GM12874 (cell line): Measurements from ENCODE around the gene GALNT18.

Experiments
- CTCF ChIP-seq: IDR thresholded peaks from 2 replicates; pipeline ENCODE4 v1.5.1; 2011; ENCODE audit warnings: low read depth, mild to moderate bottlenecking, control low read depth, low read length, moderate library complexity; ENCODE audit not compliant: insufficient read depth

GALNT18 gene

GRCh38 chr11:11413776-11414175, 208.0 kb downstream of the GALNT18 start:
- TF ChIP-seq CTCF = no peak

GRCh38 chr11:11411401-11411985, 210.3 kb downstream of the GALNT18 start:
- TF ChIP-seq CTCF = no peak

DNA sequence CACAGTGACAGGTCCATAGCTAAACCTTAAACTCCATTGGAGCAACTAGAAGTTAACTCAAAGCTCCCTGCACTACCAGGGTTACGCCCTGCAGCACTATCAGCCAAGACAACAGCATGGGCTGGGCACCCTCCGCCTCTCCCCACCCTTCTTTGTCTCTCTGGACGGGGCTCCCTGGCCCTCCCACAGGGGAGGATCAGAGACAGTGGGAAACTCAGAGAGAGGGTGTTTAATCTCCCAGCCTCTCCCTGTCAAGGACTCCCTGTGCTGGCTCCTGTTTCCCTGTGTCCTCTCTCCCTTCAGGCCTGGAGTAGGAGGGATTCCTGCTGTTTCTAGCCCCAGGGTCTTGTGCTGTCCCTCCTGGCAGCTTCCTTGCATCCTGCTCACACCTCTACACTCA, 211.9 kb downstream of the GALNT18 start:
- TF ChIP-seq CTCF = no peak

GRCh38 chr11:11409224-11409623, 212.6 kb downstream of the GALNT18 start:
- no peak for TF ChIP-seq CTCF

DNA sequence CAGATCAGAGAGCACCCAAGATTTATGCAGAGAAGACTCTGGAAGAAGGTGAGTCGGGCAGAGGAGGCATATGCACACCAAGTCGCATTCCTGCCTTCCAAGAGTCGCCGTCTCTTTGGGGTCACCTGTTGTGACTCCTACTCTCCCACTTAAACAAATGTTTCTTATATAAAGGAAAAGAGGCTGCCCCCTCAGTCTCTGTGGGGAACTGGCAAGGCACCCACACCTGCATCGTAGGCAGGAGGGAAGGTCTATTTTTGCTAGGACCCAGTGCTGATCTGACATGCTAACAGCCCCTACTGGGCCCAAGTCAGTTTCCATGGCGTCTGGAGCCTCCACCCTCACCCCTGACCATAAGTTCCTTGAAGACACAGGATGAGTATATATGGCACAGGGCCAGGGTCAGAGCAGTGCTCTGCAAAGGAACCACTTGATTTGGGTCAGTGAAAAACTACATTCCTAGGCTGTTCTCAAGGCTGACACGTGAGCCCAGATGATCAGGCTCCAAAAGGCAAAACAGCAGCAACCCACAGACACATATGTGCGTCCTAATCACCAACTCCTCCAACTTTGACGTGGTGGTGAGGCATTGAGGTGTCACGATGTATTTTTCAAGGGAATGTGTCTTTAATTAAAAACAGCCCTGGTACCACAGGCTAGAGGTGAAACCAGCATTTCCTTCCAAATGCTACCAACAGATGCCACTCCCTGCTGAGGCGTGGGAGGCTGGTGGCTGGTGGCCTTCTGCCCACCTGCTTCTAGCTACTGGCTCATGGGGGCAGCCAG, 213.2 kb downstream of the GALNT18 start:
- no peak for TF ChIP-seq CTCF

- TF ChIP-seq CTCF = no peak
Observed at GRCh38 chr11:11407763-11408084, 214.1 kb downstream of the GALNT18 start.

- no peak for TF ChIP-seq CTCF
Observed at GRCh38 chr11:11407065-11407762, 214.6 kb downstream of the GALNT18 start.
